Measurements from ENCODE around the gene FHIP1A. TPM values are rescaled to one million over a fixed set of nuclear protein-coding genes. Genes with fewer than 3 reads are reported as not detected.

Gene FHIP1A
- total RNA-seq, 2 donors from 2014 or later = 18.9 to 29.2 TPM

- no peak overlapping the region for H3K9ac ChIP-seq (ENCODE audit: extremely low read depth, low read length, poor library complexity, severe bottlenecking)
- H3K4me1 ChIP-seq (ENCODE audit: control insufficient read depth, insufficient read depth, low read length) = no peaks in the 10 kb centered on the region
- H3K4me3 ChIP-seq (ENCODE audit: low read length) = no peak overlapping the region
- H3K27me3 ChIP-seq (ENCODE audit: control insufficient read depth, insufficient read depth, low read length, poor library complexity, severe bottlenecking) = no peaks in the 10 kb centered on the region
- no peaks in the 10 kb centered on the region for H3K9me3 Mint-ChIP-seq
- no peaks in the 10 kb centered on the region for H3K36me3 ChIP-seq (ENCODE audit: control insufficient read depth, insufficient read depth, low read length)
- H3K4me1 Mint-ChIP-seq = peaks cover 21% of the 10 kb centered on the region
- H3K9me3 ChIP-seq (ENCODE audit: control insufficient read depth, low read length) = no peaks in the 10 kb centered on the region
- 76 to 79% methylated on average over 3 to 5 of the region's 5 CpGs for WGBS, 2 experiments (ENCODE audit: insufficient coverage in 1 of 2, insufficient read length in 1 of 2)
- no peak for DNase-seq
- H3K4me3 Mint-ChIP-seq = no peak overlapping the region
- no peak overlapping the region for H3K27ac ChIP-seq (ENCODE audit: low read depth, low read length)
- H3K36me3 Mint-ChIP-seq (ENCODE audit: low read depth) = no peaks in the 10 kb centered on the region
- no peaks in the 10 kb centered on the region for H3K27me3 Mint-ChIP-seq (ENCODE audit: insufficient read depth)
- TF ChIP-seq CTCF (conservative IDR thresholded peaks at IDR 0.05) = no peak
- H3K27ac Mint-ChIP-seq = no peak overlapping the region
Observed at GRCh38 chr4:151443247-151443646, 34.3 kb downstream of the FHIP1A start.

GRCh38 chr4:151443752-151444151, 34.8 kb downstream of the FHIP1A start:
- Histone ChIP-seq H3K4me3 (ENCODE audit: low read length) (no peak overlapping the region), H3K27me3 (ENCODE audit: control insufficient read depth, insufficient read depth, low read length, poor library complexity, severe bottlenecking) (no peaks in the 10 kb centered on the region), H3K36me3 (ENCODE audit: control insufficient read depth, insufficient read depth, low read length) (no peaks in the 10 kb centered on the region), H3K27ac (ENCODE audit: low read depth, low read length) (no peak overlapping the region), H3K9me3 (ENCODE audit: control insufficient read depth, low read length) (no peaks in the 10 kb centered on the region), H3K9ac (ENCODE audit: extremely low read depth, low read length, poor library complexity, severe bottlenecking) (no peak overlapping the region), H3K4me1 (ENCODE audit: control insufficient read depth, insufficient read depth, low read length) (no peaks in the 10 kb centered on the region)
- H3K27me3 Mint-ChIP-seq (ENCODE audit: insufficient read depth) = no peaks in the 10 kb centered on the region
- no peaks in the 10 kb centered on the region for H3K36me3 Mint-ChIP-seq (ENCODE audit: low read depth)
- H3K4me1 Mint-ChIP-seq = peaks cover 21% of the 10 kb centered on the region
- no peak for DNase-seq
- TF ChIP-seq CTCF (conservative IDR thresholded peaks at IDR 0.05) = no peak
- no peak overlapping the region for H3K27ac Mint-ChIP-seq
- H3K9me3 Mint-ChIP-seq = no peaks in the 10 kb centered on the region
- 88 to 96% methylated on average over 4 to 6 of the region's 6 CpGs for WGBS, 2 experiments (ENCODE audit: insufficient coverage in 1 of 2, insufficient read length in 1 of 2)
- H3K4me3 Mint-ChIP-seq = no peak overlapping the region

- DNase-seq = no peak
- H3K4me1 ChIP-seq (ENCODE audit: control insufficient read depth, insufficient read depth, low read length) = no peaks in the 10 kb centered on the region
- no peaks in the 10 kb centered on the region for H3K27me3 Mint-ChIP-seq (ENCODE audit: insufficient read depth)
- H3K9ac ChIP-seq (ENCODE audit: extremely low read depth, low read length, poor library complexity, severe bottlenecking) = no peak overlapping the region
- H3K36me3 ChIP-seq (ENCODE audit: control insufficient read depth, insufficient read depth, low read length) = no peaks in the 10 kb centered on the region
- no peaks in the 10 kb centered on the region for H3K36me3 Mint-ChIP-seq (ENCODE audit: low read depth)
- no peaks in the 10 kb centered on the region for H3K27me3 ChIP-seq (ENCODE audit: control insufficient read depth, insufficient read depth, low read length, poor library complexity, severe bottlenecking)
- 100% methylated on average over 2 of the region's 2 CpGs; no CpG with 5 or more reads in 1 of the 2 experiments for WGBS, 2 experiments (ENCODE audit: insufficient coverage in 1 of 2, insufficient read length in 1 of 2)
- no peak for TF ChIP-seq CTCF (conservative IDR thresholded peaks at IDR 0.05)
- H3K9me3 ChIP-seq (ENCODE audit: control insufficient read depth, low read length) = no peaks in the 10 kb centered on the region
- H3K4me3 Mint-ChIP-seq = no peak overlapping the region
- no peaks in the 10 kb centered on the region for H3K9me3 Mint-ChIP-seq
- H3K4me1 Mint-ChIP-seq = peaks cover 12% of the 10 kb centered on the region
- no peak overlapping the region for H3K27ac Mint-ChIP-seq
- H3K4me3 ChIP-seq (ENCODE audit: low read length) = no peak overlapping the region
- H3K27ac ChIP-seq (ENCODE audit: low read depth, low read length) = no peak overlapping the region
Observed at GRCh38 chr4:151446208-151446607, 37.2 kb downstream of the FHIP1A start.
